Stimulated activated effector memory CD8-positive, alpha-beta T cell treated with anti-CD3 and anti-CD28 coated beads, Interleukin-12 subunit alpha, Interleukin-12 subunit beta, amount 100 ng/mL, for 72 hours (primary cell): ENCODE results near the gene PSTK.
A peak's percentile ranks its signal among the peaks of the same experiment; 100 is the strongest.

ENCODE experiments used
- ATAC-seq: fragments of 150-1000 bp; cut with Tn5 transposase; 2 replicates; pipeline ENCODE4 v1.10.0; 2021
- DNase-seq, 2 donors: peaks; one replicate each; pipeline ENCODE4 v3.0.0; 2021 to 2022; ENCODE audit warnings: low spot score in 2 of 2
- H3K27ac Mint-ChIP-seq: one replicate; pipeline ENCODE4 v1.8.0; 2022; ENCODE audit warnings: mild to moderate bottlenecking, mixed read lengths
- H3K36me3 Mint-ChIP-seq: one replicate; pipeline ENCODE4 v1.8.0; 2022; ENCODE audit warnings: mild to moderate bottlenecking, mixed read lengths
- H3K4me1 Mint-ChIP-seq: one replicate; pipeline ENCODE4 v1.8.0; 2022; ENCODE audit warnings: mixed read lengths
- H3K4me3 Mint-ChIP-seq: one replicate; pipeline ENCODE4 v1.8.0; 2022; ENCODE audit warnings: mild to moderate bottlenecking, mixed read lengths
- H3K9me3 Mint-ChIP-seq: one replicate; pipeline ENCODE4 v1.8.0; 2022; ENCODE audit warnings: mixed read lengths

The PSTK gene

GRCh38 chr10:122981066-122981464, 864 bp downstream of the PSTK start:
- no peak for DNase-seq
- H3K9me3 Mint-ChIP-seq, result no peaks in the 10 kb centered on the region
- no peak for ATAC-seq
- H3K4me3 Mint-ChIP-seq, result peak overlapping the region; percentile 80
- peaks cover 19% of the 10 kb centered on the region for H3K36me3 Mint-ChIP-seq
- peaks cover 15% of the 10 kb centered on the region for H3K4me1 Mint-ChIP-seq
- H3K27ac Mint-ChIP-seq, result peak overlapping the region; percentile 95

DNA sequence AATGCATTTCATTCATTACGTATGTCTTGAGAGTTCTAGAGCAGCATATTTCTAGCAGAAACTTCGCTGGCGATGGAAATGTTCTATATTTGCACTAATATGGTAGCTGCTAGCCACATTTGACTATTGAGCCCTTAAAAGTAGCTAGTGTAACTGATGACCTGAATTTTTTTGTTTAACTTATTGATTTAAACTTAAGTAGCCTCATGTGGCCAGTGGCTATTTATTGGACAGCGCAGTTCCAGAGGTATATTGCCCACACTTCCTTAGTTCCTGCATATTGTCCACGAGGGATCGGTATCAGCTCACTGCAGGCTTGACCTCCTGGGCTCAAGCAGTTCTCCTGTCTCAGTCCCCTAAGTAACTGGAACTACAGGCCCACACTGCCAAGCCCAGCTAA, 3.7 kb downstream of the PSTK start:
- DNase-seq (no peak), ATAC-seq (no peak)
- peaks cover 26% of the 10 kb centered on the region for H3K36me3 Mint-ChIP-seq
- H3K9me3 Mint-ChIP-seq, result no peaks in the 10 kb centered on the region
- no peak overlapping the region for H3K4me3 Mint-ChIP-seq
- H3K27ac Mint-ChIP-seq, result no peak overlapping the region
- H3K4me1 Mint-ChIP-seq, result peaks cover 15% of the 10 kb centered on the region

- DNase-seq (no peak), ATAC-seq (no peak)
These were observed 4.5 kb downstream of the PSTK start for GRCh38 chr10:122984708-122985107.

GRCh38 chr10:122986335-122986734, 6.1 kb downstream of the PSTK start:
- no peaks in the 10 kb centered on the region for H3K9me3 Mint-ChIP-seq

More at GRCh38 chr10:122984708-122985107, 4.5 kb downstream of the PSTK start:
- Mint-ChIP-seq H3K36me3 (peaks cover 26% of the 10 kb centered on the region), H3K4me3 (no peak overlapping the region), H3K4me1 (peaks cover 14% of the 10 kb centered on the region), H3K27ac (peak overlapping the region; percentile 9), H3K9me3 (no peaks in the 10 kb centered on the region)

DNA sequence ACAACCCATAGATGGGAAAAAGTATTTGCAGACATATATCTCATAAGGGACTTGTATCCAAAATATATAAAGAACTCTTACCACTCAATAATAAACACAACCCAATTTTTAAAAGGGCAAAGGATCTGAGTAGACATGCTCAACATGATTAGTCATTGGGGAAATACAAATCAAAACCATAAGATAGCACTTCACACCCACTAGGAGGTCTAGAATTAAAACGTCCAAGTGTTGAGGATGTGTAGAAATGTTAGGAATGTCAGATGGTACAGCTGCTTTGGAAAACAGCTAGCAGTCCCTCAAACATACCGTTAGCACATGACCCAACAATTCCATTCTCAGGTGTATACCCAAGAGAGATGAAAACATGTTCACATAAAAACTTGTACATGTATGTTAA, 8.3 kb downstream of the PSTK start:
- peaks cover 50% of the 10 kb centered on the region for H3K36me3 Mint-ChIP-seq
- no peak overlapping the region for H3K4me3 Mint-ChIP-seq
- DNase-seq, result no peak
- H3K4me1 Mint-ChIP-seq, result no peaks in the 10 kb centered on the region
- no peak overlapping the region for H3K27ac Mint-ChIP-seq
- no peak for ATAC-seq
- H3K9me3 Mint-ChIP-seq, result no peaks in the 10 kb centered on the region

More at GRCh38 chr10:122986335-122986734, 6.1 kb downstream of the PSTK start:
- Mint-ChIP-seq H3K4me3 (no peak overlapping the region), H3K4me1 (peaks cover 2% of the 10 kb centered on the region), H3K27ac (no peak overlapping the region), H3K36me3 (peaks cover 30% of the 10 kb centered on the region)
- ATAC-seq (no peak), DNase-seq (no peak)

- Mint-ChIP-seq H3K27ac (peak overlapping the region; percentile 59), H3K4me1 (no peaks in the 10 kb centered on the region), H3K9me3 (no peaks in the 10 kb centered on the region), H3K4me3 (no peak overlapping the region), H3K36me3 (peaks cover 61% of the 10 kb centered on the region)
- ATAC-seq (no peak), DNase-seq (no peak)
These were observed 10.1 kb downstream of the PSTK start for GRCh38 chr10:122990278-122990677.

GRCh38 chr10:122992031-122992585, 11.9 kb downstream of the PSTK start:
- ATAC-seq (no peak), DNase-seq (no peak)
- H3K4me3 Mint-ChIP-seq, result no peak overlapping the region
- no peaks in the 10 kb centered on the region for H3K4me1 Mint-ChIP-seq
- no peak overlapping the region for H3K27ac Mint-ChIP-seq
- no peaks in the 10 kb centered on the region for H3K9me3 Mint-ChIP-seq
- H3K36me3 Mint-ChIP-seq, result peaks cover 76% of the 10 kb centered on the region

DNA sequence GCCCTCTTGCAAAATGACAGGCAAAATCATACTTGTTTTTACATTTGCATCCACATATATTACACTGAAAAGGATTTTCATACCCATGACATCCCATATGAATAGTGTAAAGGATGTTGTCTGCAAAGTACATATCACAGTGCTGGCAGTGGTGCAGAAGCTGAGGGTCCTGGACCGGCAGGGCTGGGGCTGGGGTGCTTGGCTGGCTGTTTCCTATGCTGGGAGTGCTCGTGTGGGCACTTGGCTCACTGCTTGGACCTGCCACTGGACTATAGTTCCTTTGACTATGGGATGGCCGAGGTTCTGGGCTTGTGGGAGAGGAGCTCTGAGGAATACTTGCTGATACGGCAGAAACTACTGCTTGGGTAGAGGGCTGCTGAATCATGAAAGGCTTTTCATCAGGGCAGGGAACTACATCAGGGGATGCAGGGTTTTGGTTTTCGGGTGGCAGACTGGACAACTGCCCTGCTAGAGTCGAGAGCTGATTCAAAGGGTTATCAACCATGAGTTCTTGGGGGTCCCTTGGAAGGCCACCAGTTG, 13.7 kb downstream of the PSTK start:
- Mint-ChIP-seq H3K27ac (no peak overlapping the region), H3K36me3 (peaks cover 83% of the 10 kb centered on the region), H3K9me3 (no peaks in the 10 kb centered on the region), H3K4me3 (no peak overlapping the region), H3K4me1 (no peaks in the 10 kb centered on the region)
- DNase-seq, result no peak
- no peak for ATAC-seq

DNA sequence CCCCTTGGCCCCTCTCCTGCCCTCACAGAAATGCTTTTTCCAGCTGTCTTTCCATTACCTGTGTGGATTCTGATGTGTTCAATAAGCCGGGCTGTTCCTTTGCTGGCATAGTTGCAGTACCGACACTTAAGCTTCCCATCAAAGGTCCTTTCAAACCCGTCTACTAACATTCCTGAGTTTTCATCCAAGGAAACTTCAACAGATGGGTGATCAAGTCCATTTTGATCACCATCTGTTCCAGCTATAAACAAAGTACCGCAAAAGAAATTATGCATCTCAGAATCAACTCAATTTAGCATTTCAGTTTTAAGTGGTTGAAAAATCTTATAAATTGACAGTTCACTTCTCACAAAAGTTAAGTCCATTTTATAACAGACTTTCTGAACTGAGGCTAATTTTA, 15.7 kb downstream of the PSTK start:
- H3K36me3 Mint-ChIP-seq, result peaks cover 78% of the 10 kb centered on the region
- no peak overlapping the region for H3K4me3 Mint-ChIP-seq
- H3K9me3 Mint-ChIP-seq, result no peaks in the 10 kb centered on the region
- DNase-seq, result no peak
- no peak for ATAC-seq
- H3K4me1 Mint-ChIP-seq, result peaks cover 20% of the 10 kb centered on the region
- peak overlapping the region; percentile 44 for H3K27ac Mint-ChIP-seq

DNA sequence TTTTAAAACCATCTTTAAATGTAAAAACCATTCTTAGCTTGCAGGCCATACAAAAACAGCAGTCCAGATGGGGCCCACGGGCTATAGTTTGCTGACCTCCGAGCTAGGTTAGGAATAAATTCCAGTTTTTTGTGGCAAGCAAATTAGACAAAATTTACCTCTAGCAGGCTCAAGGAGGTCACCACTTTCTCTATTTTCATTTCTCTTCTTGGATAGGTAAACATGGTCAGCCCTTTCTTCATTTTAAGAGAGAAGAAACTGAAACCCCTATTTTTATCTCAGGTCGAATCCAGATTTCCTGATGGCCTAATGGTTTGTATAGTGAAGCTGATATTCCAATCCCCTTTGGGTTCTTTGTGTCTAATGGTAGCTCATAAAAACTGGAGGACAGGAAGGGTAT, 17.7 kb downstream of the PSTK start:
- H3K4me1 Mint-ChIP-seq, result peaks cover 33% of the 10 kb centered on the region
- H3K9me3 Mint-ChIP-seq, result no peaks in the 10 kb centered on the region
- peak overlapping the region; percentile 40 for H3K27ac Mint-ChIP-seq
- no peak for ATAC-seq
- peaks cover 65% of the 10 kb centered on the region for H3K36me3 Mint-ChIP-seq
- DNase-seq, result no peak
- H3K4me3 Mint-ChIP-seq, result no peak overlapping the region

- H3K4me1 Mint-ChIP-seq, result peaks cover 33% of the 10 kb centered on the region
- ATAC-seq, result no peak
These were observed 18.2 kb downstream of the PSTK start for GRCh38 chr10:122998360-122998917.

DNA sequence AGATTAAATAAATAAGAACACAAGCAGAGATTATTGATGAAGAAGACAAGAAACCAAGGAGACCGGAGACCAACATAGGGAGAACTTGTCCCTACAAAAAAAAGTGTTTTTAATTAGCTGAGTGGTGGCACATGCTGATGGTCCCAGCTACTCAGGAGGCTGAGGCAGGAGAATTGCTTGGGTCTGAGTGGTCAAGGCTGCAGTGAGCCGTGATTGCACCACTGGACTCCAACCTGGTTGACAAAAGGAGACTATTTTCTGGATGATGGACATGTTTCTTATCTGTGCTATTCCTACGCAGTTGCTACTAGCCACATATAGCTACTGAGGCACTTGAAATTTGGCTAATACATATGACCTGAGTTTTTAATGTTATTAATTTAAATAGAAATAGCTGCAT, 18.7 kb downstream of the PSTK start:
- H3K4me3 Mint-ChIP-seq, result no peak overlapping the region
- H3K9me3 Mint-ChIP-seq, result no peaks in the 10 kb centered on the region
- H3K36me3 Mint-ChIP-seq, result peaks cover 56% of the 10 kb centered on the region
- DNase-seq, result no peak
- ATAC-seq, result no peak
- peaks cover 37% of the 10 kb centered on the region for H3K4me1 Mint-ChIP-seq
- H3K27ac Mint-ChIP-seq, result peak overlapping the region; percentile 40

More at GRCh38 chr10:122998360-122998917, 18.2 kb downstream of the PSTK start:
- H3K9me3 Mint-ChIP-seq, result no peaks in the 10 kb centered on the region
- peak overlapping the region; percentile 40 for H3K27ac Mint-ChIP-seq
- H3K4me3 Mint-ChIP-seq, result no peak overlapping the region
- H3K36me3 Mint-ChIP-seq, result peaks cover 60% of the 10 kb centered on the region
- DNase-seq, result no peak

DNA sequence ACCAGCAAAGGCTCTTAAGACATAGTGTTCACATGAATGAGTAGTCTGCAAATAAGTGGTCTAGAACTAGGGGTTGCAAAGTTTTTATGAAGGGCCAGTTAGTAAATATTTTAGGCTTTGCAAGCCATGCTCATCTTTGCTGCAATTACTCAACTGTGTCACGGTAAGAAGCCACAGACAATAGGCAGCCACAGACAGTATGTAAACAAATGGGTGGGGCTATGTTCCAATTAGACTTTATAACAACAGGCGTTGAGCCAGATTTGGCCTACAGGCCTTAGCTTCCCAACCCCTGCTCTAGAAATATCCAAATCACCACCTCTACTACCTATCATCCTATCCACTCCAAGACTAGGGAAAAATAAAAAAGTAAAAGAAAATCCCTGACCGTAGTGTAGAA, 19.1 kb downstream of the PSTK start:
- DNase-seq (no peak), ATAC-seq (peak; percentile 58)
- no peak overlapping the region for H3K27ac Mint-ChIP-seq
- H3K36me3 Mint-ChIP-seq, result peaks cover 56% of the 10 kb centered on the region
- H3K9me3 Mint-ChIP-seq, result no peaks in the 10 kb centered on the region
- no peak overlapping the region for H3K4me3 Mint-ChIP-seq
- H3K4me1 Mint-ChIP-seq, result peaks cover 40% of the 10 kb centered on the region

DNA sequence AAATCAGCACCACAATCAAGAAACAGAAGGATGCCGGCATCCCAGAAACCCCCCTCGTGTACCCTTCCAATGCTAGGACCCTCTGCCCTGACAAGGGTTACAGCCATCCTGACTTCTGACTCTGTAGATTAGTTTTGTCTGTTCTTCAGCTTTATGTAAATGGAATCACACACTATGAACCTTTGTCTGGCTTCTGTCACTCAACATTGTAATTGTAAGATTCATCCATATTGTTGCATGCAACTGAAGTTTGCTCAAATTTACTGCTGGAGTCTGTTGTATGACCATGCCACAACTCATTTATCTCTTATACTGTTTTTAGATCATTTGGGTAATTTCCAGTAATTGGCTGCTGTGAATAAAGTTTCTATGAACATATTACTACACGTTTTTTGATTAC, 20.0 kb downstream of the PSTK start:
- Mint-ChIP-seq H3K9me3 (no peaks in the 10 kb centered on the region), H3K4me1 (peaks cover 40% of the 10 kb centered on the region), H3K27ac (no peak overlapping the region), H3K36me3 (peaks cover 52% of the 10 kb centered on the region), H3K4me3 (no peak overlapping the region)
- ATAC-seq (peak; percentile 21), DNase-seq (no peak)

GRCh38 chr10:123001370-123001769, 21.2 kb downstream of the PSTK start:
- H3K27ac Mint-ChIP-seq, result peak overlapping the region; percentile 67
- no peaks in the 10 kb centered on the region for H3K9me3 Mint-ChIP-seq

DNA sequence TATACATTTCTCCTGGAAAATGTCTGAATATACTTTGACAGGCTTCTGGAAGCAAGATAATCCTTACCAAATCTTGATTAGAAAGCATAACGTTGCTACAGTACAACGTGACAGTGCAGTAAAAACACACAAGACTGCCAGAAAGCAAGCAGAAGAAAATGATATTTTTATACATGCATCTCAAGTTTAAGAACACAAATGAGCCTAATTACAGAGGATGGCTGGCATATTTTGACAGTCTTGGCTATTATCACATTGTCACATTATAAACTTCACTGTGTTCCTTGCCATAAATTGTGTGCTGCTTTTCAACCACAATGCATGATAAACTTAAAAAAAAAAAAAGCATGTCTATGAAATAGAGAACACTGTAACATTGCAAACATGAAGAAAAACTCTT, 24.1 kb downstream of the PSTK start:
- no peak overlapping the region for H3K4me3 Mint-ChIP-seq
- H3K4me1 Mint-ChIP-seq, result peaks cover 57% of the 10 kb centered on the region
- peaks cover 37% of the 10 kb centered on the region for H3K36me3 Mint-ChIP-seq
- no peak overlapping the region for H3K27ac Mint-ChIP-seq
- H3K9me3 Mint-ChIP-seq, result no peaks in the 10 kb centered on the region
- ATAC-seq, result no peak
- no peak for DNase-seq

More at GRCh38 chr10:123001370-123001769, 21.2 kb downstream of the PSTK start:
- Mint-ChIP-seq H3K4me1 (peaks cover 46% of the 10 kb centered on the region), H3K36me3 (peaks cover 44% of the 10 kb centered on the region), H3K4me3 (no peak overlapping the region)
- ATAC-seq (no peak), DNase-seq (no peak)
